ENCODE results near the gene NFE2L3.
"Not testable (repeated sequence)": the region's sequence is repeated elsewhere in the genome, so short reads cannot be mapped to it uniquely, and the experiment has no call there.

The NFE2L3 gene

GRCh38 chr7:26182706-26183105 lies 30.7 kb downstream of the NFE2L3 start:
- H3K4me3 ChIP-seq (ENCODE audit: low read depth, low read length), result no peak overlapping the region
- DNase-seq (ENCODE audit: low read depth), result no peak
- TF ChIP-seq CTCF (IDR thresholded peaks at IDR 0.05; ENCODE audit: control insufficient read depth, extremely low read depth, insufficient read depth), result no peak

GRCh38 chr7:26183545-26184280 lies 31.7 kb downstream of the NFE2L3 start:
- H3K4me3 ChIP-seq (ENCODE audit: low read depth, low read length), result no peak overlapping the region
- DNase-seq (ENCODE audit: low read depth), result no peak
- no peak for TF ChIP-seq CTCF (IDR thresholded peaks at IDR 0.05; ENCODE audit: control insufficient read depth, extremely low read depth, insufficient read depth)

- not testable (repeated sequence) for H3K4me3 ChIP-seq (ENCODE audit: low read depth, low read length); DNase-seq (ENCODE audit: low read depth)
These were observed 32.5 kb downstream of the NFE2L3 start for GRCh38 chr7:26184281-26185101.

- no peak for TF ChIP-seq CTCF (IDR thresholded peaks at IDR 0.05; ENCODE audit: control insufficient read depth, extremely low read depth, insufficient read depth)
- no peak overlapping the region for H3K4me3 ChIP-seq (ENCODE audit: low read depth, low read length)
- no peak for DNase-seq (ENCODE audit: low read depth)
These were observed 33.3 kb downstream of the NFE2L3 start for GRCh38 chr7:26185131-26185843.

- DNase-seq (ENCODE audit: low read depth), result no peak
- TF ChIP-seq CTCF (IDR thresholded peaks at IDR 0.05; ENCODE audit: control insufficient read depth, extremely low read depth, insufficient read depth), result no peak
- no peak overlapping the region for H3K4me3 ChIP-seq (ENCODE audit: low read depth, low read length)
These were observed 33.8 kb downstream of the NFE2L3 start for GRCh38 chr7:26185844-26186180.

GRCh38 chr7:26186364-26187311 lies 34.6 kb downstream of the NFE2L3 start:
- TF ChIP-seq CTCF (IDR thresholded peaks at IDR 0.05; ENCODE audit: control insufficient read depth, extremely low read depth, insufficient read depth), result no peak
- no peak overlapping the region for H3K4me3 ChIP-seq (ENCODE audit: low read depth, low read length)
- DNase-seq (ENCODE audit: low read depth), result no peak

Measured in LNCaP clone FGC (cell line).